SW 1271 (cell line): Measurements from ENCODE around the gene LRMDA.

Source experiments
- DNase-seq, 2 experiments: peaks; one replicate each; lab custom pipeline; 2025; lab: John Stamatoyannopoulos, UW

Gene LRMDA

DNA sequence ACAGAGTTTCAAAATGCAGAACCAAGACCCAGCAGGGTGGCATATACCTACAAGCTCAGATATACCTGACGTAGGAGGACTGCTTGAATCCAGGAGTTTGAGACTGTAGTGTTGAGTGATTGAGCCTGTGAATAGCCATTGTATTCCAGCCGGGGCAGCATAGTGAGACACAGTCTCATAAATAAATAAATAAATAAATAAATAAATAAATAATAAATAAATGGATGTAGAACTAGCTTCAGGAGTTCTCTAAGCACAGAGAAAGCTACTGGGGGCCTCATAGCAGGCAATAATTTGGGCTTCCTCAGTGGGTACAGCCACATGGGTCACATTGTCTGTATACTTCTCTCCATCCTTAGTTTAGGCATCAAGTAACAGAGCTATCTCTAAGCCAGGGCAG, 906.8 kb downstream of the LRMDA start:
- DNase-seq, result no peak

GRCh38 chr10:76341740-76342139, 910.3 kb downstream of the LRMDA start:
- no peak for DNase-seq

DNA sequence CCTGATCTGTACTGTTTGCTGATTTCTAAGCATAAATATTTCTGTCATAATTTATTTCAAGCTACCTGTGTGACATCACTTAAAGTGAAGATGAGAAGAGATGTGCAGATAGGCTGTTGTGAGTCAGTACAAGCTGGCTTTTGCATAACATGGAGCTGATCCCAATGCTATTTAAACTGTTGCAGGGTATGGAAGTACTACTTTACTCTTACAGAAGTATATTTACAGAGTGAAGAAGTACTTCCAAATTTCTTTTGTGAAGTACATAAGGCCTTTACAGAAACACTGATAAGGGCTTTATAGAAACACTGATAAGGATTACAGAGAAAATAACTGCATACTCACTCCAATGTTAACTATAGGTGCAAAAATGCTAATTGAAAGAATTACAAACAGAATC, 911.6 kb downstream of the LRMDA start:
- no peak for DNase-seq

GRCh38 chr10:76347832-76348231, 916.4 kb downstream of the LRMDA start:
- no peak for DNase-seq

DNA sequence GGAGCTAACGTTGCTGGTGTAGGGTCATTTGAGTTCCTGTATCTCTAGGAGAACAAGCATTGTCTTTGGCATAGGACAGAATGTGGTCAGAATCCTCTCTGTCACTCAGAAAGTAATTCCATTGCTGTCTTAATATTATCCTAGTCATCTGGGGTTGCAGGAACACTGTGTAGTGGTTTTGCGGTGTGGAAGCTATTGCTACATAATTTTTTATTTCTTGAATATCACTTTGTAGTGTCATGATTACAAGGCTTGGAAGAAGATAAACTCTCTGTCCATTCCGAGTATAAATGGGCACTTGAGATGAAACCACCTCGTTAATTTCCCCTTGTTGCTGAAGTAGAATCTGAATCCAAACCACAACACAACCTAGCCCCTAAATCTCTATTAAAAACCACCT, 919.2 kb downstream of the LRMDA start:
- no peak for DNase-seq

- DNase-seq, result peak; percentile 24 to 86
Observed at GRCh38 chr10:76352300-76352699, 920.9 kb downstream of the LRMDA start.

- DNase-seq, result no peak
Observed at GRCh38 chr10:76353237-76353851, 921.9 kb downstream of the LRMDA start.

- DNase-seq, result no peak
Observed at GRCh38 chr10:76354212-76354738, 922.9 kb downstream of the LRMDA start.

- DNase-seq, result no peak
Observed at GRCh38 chr10:76354921-76355320, 923.5 kb downstream of the LRMDA start.

DNA sequence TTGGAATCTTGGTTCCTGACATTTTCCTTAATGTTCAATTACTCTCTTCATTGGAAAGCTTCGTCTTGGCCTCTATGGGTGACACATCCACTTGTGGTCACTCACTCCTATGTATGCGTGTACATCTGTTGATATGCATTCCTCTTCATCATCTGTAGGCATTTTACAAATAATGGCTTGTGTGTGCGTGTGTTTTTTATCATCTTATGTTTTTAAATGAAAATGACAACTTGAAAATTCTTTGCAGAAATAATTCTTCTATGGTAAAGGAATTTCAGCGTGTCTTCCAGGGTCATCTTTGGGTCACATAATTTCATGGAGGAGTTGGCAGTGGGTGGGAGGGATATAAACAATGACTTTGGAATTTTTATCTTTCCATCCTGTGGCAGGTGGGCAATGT, 925.1 kb downstream of the LRMDA start:
- DNase-seq, result no peak

GRCh38 chr10:76357726-76358415, 926.4 kb downstream of the LRMDA start:
- DNase-seq, result no peak

DNA sequence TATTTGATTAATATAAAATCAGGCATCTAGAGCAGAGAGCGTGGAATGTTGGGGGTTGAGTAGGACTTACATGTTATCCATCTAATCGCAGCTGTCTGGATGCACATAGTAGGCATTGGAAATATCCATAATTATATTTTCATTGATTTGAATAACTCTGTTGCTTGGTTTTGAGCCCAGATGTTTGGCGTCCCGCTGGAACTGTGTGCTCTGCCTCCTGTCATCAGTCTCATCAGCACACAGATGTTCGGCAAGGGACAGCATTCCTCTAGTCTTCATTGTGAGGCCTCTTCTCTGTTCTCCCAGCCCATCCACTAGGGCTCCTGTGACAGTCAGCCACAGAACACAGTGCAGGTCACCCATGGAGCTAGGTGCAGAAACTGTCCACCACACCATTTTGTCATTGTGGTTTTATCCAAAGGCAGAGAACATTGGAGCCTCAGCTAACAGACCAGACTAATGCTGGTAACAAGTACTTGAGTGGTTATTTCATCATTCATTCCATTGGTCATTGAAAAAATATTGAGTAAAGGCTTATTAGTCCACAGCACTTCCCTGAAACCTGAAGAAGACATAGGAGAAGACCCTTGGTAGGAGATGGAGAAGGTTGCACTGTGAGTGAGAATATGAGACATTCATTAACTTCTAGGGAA, 927.4 kb downstream of the LRMDA start:
- no peak for DNase-seq

GRCh38 chr10:76375761-76376160, 944.3 kb downstream of the LRMDA start:
- no peak for DNase-seq

- no peak for DNase-seq
Observed at GRCh38 chr10:76382381-76382851, 951.0 kb downstream of the LRMDA start.

- no peak for DNase-seq
Observed at GRCh38 chr10:76388321-76389023, 957.0 kb downstream of the LRMDA start.

DNA sequence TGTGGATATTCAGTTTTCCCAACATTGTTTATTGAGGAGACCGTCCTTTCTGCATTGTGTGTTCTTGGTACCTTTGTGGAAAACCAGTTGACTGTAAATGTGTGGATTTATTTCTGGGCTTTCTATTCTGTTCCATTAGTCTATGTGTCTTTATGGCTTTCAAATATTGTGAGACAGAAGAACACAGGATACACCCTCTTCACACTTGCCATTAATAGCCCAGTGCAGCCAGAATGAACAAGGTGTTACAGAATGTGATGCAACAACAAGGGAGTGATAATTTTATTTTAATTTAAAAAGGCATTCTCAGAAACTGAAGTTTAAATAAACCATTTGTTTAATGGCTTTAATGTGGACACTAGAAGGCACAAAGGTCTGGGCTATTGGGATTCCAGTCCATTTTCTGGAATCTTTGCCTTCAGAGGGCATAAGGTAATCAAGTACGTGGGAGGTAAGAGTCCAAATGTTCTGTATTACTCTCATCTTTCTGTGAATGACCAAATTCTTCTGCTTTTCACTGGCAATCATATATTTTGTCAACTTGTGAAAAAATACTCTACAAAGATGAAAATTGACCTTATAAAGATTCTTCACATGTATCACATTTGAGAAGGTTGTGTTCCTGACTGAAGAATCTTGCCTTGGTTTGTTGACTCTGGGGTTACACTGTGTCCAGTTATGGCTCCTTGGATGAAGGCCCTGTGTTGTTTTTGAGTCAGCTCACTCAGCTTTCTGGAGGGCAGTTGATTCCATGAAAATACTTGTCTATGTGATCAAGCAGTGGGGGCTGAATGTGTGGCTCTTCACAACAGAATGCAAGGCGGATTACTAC, 962.7 kb downstream of the LRMDA start:
- no peak for DNase-seq

GRCh38 chr10:76394707-76395042, 963.3 kb downstream of the LRMDA start:
- no peak for DNase-seq

DNA sequence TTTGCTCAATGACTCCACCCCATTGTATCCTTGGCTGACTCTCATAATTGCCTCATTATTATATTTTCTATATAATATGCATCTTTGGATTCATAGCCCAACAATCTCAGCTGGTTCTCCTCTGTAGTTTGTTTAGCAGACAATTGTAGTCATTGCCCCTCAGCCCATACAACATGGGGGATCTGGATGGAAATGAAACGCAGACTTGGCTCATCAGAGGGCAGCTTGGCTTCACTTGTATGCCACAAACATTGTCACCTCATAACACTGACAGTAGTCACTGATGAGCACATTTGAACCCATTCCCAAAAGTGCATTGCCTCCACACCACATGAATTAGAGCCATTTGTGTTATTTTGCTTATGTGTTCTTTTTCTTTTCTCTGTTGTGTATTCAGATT, 963.8 kb downstream of the LRMDA start:
- DNase-seq, result no peak

- DNase-seq, result no peak
Observed at GRCh38 chr10:76396134-76396533, 964.7 kb downstream of the LRMDA start.

DNA sequence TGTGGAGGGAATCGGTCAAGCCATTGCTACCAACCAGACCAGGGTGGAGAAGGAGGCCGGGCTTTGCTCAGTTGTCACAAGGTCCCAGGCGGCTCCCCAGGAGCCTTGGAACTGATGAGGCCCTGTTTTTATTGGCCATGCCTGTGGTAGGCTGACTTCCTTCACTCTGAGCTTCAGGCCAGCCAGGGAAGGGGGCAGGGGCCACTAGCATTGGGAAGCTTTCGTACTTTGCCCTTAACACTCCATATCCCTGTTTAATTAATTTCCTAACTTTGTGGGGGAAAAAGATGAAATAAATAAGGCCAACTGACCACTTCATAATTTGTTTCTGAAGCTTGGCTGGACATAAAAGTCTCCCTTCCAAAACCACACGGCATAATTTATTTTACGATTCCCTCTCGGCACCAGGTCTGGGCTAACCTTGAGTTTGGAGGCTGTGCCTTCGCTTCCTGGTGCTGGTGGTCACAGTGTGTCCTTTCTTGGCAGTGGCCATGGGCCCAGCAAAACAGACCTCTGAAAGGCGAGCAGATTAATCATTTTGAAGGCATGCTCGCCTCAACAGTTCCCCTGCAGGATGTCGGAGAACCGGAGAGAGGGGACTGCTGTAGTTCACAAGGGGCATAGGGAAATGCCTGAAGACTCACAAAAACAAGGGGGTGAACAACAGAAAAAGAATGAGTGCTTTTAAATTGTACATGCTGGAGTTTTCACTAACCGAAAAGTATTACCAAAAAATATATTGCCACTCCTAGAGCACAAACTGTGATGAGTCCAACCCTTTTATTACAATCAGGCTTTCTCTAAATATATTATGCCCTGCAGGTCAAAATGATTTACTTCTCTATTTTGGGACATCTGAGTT, 966.0 kb downstream of the LRMDA start:
- DNase-seq, result no peak
